HG03196 (cell line): Measurements from ENCODE around the gene DELE1.

Experiments used
- ATAC-seq: cut with Tn5 transposase; IDR thresholded peaks from one replicate; pipeline ENCODE4 v1.9.1; 2021; ENCODE audit not compliant: unreplicated experiment

Gene DELE1

DNA sequence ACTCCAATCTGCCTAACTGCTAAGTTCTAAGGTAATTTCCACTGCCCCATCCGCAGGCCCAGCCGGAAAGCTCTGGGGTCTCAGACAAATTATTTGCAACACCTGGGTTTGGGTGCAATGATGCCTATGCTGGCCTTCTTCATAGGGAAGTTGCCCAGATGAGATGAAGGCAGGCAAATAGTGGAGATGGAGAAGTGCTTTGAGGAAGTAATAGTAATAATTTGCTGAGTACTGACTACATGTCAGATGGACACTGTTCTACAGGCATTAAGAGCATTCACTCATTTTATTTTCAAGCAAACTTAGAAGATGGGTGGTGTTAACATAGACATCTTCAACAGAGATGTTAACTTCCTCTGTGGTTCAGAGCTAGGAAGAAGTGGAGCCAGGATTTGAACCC is 30.5 kb downstream of the DELE1 start:
- ATAC-seq = no peak

DNA sequence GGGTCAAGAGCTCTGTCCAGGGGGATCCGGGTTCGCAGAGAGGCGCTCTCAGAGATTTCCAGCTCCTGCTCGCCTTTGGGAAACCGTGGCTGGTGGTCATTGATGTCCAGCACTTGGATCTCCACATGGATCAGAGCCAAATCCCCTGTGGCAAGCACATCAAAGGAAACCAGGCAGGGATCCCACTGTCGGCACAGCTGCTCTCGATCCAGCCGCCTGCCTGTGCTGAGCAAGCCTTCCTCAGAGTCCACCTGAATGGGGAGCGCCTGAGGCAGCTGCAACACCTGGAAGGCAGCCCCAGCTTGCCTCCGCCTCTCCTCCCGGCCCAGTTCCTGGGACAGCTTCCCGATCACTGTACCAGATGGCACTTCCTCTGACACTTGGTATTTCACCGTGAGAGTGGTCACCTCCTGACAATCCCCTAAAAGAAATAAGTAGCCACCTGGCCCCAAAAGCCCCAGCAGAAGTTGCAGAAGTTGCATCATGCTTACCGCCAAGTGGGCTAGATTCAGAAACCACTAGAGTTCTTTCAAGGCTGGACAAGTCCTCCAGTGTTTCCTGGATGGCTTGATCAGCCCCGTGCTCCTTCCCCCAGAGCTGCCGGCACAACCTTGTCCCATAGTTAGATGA is 33.8 kb downstream of the DELE1 start:
- ATAC-seq = no peak

DNA sequence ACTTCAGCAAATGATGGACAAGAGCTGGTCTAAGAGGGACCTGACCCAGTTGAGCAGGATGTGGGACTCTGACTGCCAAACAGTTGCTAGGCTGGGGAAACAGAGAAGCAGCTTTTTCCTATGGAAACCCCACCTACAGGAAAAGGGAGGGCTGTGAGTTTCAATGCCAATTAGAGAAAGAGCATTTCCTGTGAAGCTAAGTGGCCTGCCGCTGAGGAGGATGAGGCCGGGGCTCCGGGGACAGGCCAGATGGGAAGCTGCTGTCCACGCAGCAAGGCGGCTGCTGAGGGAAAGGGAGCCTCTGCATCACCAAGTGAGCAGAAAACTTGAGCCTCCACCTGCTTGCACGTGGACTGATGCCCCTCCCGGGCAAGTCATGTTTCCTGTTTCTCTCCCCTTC is 34.4 kb downstream of the DELE1 start, which contains the start of gene PCDH12:
TSS of gene PCDH12 (minus strand) at position 90 of the 400 bp plus-strand sequence. CDS start 351 bp downstream, outside the sequence.
- no peak for ATAC-seq

DNA sequence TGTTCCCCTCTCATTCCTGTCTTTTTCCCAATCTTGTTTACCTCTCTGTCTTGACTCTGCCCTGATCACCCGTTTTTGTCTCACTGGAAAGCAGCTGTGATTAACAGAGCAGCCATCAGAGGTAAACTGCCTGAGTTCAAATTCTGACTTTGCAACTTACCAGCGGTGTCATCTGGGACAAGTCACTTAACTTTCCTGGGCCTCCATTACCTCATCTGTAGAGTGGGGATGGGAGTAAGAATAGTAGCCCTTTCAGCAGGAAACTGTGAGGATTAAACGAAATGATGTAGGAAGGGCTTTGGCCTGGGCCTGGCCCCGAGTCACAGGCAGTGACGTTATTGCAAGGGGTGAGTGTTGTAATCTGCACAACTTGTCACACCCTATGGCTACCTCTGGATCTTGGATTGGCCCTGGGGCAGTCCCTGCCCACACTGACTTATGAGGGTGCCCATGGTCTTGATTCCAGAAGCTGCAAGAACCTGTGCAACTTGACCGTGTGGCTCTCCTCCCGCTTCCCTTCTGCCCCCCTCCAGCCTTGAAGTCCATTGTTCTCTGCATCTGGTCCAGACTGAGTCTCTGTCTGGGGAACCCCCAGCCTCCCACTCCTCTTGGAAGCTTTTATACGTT is 35.0 kb downstream of the DELE1 start:
- no peak for ATAC-seq

DNA sequence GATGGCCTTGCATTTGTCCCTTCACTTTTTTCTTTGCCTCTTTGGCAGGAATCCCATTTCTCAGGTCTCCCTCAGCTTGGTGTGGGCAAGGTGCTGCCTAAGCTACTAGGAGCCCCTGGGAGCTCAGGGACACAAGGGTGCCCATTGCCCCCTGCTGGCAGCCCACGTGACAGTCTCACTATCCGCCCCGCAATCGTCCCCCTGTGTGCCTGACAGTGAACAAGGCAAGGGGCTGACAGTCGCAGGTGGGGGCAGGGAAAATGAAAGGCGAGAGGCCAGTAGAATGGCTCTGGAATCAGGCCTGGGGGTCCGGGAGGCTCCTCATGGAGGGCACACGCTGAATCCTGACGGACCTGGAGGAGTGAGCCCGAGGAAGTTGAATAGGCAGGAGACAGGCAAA is 36.3 kb downstream of the DELE1 start:
- ATAC-seq = no peak

DNA sequence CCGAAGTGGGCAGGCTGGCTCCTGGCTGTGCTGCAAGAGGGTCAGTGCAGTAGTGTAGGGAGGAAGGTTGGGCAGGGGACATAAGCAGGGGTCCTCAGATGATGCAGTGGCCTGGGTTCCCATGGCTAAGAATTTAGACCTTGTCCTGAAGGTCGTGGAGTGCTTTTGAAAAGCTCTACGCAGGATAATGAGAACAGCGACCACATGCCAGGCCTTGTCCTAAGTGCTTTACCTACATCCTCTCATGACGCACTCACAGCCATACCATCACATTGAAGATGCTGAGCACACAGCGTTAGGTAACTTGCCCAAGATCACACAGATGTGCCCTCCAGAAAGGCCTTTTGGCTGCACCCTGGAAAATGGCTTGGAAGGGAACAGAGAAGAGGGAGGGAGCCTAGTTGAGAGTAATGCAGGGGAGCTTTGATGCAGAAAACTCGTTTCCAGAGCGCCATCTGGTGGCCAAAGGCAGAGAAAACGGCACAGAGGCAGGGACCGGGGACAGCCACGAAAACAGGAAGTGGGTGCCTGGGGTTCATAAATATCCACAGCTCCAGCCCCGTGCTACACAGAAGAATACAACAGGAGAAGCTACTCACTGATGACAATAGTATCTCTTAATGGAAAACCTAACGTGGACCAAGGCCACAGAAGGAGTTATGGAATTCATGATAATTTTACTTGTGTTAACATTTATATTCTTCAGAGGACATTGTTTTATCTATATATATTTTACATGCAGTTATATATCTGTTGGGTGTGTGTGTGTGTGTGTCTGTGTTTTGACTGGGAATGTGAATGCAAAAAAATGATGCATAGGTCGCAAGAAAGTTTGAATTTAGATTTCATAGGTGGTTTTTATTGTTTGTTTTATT is 37.0 kb downstream of the DELE1 start:
- ATAC-seq = peak; percentile 79

DNA sequence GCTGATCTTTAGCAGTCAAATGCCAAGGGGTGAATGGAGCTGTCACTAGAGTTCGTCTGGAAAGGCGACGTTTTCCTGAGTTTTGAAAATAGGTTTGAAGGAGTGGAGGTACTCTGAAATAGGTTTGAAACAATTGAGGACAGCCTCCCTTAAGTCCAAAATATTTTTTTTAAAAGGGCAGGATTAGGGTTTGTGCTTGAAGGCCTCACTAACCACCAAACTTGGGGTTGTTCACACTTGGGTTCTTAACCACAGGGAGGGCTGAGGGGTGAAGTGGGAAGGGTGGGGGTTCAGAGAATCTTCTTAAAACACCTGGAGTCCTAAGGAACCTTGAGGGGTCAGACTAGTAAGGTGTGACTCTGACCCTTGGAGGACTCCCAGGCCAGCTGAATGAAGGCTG is 37.8 kb downstream of the DELE1 start:
- ATAC-seq = no peak

DNA sequence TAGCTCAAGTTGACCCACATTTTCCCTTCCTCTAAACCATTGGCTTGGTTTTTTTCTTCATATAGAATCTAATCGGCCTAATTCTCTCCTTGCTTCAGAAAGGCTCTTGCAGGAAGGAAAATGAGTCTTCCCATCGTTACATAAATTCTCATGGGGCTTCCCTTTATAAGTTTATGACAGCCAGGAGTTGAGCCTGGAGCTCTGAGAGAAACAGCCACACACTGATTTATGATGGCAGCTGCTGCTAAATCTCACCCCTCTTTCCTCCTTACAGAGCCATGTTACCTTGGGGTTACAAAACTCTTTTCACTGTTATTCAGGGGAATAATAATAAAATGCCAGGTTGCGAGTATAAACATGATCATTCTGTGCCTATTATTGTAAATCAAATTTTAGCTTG is 40.0 kb downstream of the DELE1 start:
- no peak for ATAC-seq

DNA sequence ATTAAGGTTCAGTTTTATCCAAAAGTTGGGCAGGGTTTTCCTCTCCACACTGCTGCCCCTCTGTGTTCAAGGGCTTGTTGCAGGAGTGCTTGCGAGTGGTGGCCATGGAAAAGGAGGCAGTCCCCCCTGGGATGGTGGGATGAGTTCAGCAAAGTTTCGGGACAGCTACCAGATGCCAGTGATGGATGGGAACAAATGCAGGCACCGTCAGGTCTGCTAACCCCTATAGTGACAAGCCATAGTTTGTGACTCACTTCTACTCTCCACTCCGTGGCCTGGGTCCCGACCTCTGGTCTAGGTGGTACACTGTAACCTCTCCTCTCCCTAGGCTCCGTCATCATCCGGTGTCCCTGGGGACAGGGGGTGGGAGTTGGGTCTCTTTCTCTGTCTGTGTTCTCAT is 41.4 kb downstream of the DELE1 start:
- no peak for ATAC-seq

DNA sequence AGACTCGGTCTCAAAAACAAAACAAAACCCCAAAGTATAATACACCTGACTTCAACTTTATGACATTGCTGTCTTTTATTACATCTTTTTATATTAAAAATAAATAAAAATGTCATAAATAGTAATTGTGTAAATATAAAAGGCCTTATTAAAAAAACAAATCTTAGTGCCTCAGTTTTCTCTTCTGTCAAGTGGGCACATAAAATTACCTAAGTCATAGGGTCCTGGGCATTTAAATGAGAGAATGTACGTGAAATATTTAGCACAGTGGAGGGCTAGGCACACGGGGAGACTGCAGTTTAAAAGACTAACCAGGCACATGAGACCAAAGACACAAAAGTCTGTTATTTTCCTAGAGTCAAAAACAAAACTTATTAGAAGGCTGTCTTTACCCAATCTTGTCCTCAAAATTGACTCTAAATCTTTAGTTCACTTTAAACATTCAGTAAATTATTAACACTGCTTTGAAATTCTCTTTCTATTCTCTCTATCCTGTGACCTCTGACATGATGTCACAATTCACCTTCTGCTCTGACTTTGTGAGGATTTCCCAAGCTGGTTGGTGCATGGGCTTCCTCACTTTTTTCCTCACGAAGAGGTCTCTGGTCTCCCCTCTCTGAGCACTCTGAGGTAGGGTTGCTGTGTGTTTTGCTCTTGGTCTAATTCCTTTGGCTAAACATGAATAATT is 42.7 kb downstream of the DELE1 start:
- ATAC-seq = no peak

DNA sequence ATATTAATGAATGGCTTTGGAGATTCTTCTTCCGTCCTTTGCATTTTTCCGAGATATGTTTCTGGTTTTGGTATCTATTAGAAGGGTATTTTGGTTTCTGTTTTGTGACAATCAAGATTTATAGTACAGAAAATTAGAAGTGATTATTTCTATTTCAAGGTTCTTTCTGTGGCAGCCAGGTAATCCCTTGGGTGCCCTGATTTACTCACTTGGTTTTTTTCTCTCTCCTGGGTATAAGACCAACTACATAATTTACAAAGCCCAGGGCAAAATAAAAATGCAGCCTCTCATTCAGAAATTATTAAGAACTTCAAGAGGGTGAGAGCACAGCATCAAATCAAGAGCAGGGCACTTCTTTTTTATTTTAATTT is 43.3 kb downstream of the DELE1 start:
- ATAC-seq = no peak

DNA sequence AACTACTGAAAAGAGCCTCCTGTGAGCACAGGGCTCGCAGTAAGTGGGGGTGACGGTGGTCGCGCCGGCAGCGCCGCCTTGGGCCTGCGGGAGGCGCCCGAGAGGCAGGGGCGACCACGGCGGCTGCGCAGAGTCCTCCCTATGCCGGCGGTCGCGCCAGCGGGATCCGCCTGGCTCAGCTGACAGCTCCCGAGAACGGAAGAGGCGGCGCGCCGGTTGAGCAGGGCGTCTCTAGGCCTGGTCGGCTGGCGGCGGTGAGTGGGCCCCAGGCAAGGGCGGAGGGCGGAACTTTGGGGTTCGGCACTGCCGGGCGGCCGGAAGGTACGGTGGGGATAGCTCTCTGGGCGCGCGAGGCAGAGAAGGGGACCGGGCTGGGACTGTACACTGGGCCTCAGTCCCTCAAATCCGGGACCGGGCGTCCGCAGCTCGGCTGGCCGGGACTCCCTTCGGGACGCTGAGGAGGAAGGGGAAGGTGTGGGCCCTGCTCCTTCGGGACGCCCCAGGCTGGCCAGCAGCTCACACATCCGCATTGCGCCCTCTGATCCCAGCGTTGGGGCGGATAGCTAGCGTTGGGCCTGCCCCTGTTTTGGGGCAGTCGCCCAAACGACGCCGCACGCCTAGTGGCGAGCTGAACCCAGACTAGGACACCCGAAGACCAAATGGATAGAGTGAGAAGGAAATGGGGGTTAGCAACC is 45.4 kb downstream of the DELE1 start, which contains the start of gene RNF14:
TSS of gene RNF14 (plus strand) at position 192 of the 695 bp plus-strand sequence. CDS start 4,484 bp downstream, outside the sequence.
- ATAC-seq = peak; percentile 90

DNA sequence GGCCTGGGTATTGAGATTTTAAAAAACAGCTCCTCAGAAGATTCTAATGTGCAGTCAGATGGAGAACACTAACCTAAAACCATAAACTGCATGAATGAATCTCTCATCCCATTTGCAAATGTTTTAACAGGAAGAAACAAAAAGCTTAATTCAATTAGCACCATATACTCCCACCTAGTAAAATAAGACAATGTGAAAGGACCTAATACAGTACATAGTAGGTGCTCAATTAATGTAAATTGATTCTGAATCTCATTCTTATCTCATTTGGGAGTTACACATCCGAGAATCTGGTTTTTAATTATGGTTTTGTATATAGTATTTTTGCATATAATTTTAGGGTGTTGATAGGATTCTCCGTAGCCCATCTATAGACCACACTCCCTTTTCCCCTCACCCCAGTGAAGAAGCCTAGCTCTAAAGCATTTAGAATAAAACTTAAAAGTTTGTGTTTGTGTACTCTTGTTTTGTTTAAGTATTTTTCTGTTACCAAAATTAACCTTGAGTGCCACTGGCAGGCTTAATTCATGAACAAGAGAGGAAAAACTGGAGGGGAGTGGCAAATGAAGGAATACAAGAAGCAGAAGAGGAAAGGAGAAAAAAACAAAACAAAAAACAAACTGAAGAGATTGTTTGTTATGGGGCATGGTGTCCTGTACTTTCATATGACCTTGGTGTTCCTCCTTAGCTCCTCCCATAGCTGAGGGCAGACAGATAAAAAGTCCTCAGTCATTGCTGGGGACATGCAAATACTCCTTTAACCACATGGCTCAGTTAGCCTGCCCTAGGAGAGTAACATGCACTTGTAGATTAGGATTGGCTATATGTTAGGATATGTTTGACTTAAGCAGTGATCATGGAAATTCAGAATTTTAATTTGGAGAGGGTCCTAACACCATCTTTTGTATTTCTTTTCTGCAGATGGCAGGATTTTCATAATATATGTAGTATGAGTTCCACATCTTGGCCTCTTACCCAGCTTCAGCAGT is 46.4 kb downstream of the DELE1 start:
- peak; percentile 54 for ATAC-seq

DNA sequence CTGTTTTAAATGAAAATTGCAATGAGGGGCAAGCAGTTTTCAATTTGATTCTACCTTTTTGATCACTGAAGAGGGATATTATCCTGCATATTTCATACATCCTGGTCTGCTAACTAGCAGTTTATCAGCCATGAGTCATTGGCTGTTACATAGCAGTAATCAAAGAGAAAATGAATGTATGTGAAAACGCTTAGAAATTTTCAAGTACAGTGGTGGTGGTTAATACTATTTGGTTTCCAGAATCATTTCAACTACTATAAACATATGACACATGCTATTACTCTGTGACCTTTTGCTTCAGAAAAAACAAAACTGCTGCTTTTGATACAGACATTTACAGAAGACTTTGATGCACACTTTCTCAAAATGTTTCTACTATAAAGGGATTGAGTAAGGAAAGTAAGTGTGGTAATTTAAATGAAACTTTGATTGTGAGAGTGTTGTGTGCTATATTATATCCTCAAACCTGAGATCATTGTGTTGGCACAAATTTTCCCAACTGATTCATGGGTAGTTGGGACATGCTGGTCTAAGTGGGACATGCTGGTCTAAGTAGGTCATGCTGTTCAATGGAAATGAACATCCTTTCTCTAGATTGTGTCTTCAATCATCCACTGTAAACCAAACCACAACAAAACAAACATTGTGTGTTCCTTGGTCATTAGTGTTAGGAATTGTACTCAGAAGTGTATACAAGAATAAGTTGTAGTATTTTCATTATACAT is 50.4 kb downstream of the DELE1 start:
- ATAC-seq = no peak

DNA sequence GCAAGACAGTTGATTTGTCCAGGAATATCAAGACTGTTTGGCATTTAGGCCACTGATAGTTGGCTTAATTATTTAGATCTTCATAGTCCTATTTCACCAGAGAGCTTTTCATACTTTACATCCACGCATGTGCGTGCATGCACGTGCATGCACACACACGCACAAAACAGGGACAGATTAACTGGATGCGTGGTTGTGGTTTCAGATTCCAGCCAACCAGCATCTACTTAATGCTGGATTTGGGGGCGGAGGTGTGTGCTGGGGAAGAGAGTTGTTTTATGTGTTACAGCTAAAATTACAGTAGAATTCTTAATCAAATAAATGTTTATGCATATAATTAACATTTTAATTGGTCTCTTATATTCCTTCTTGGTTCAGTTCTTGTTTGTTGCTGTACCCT is 52.5 kb downstream of the DELE1 start:
- no peak for ATAC-seq

DNA sequence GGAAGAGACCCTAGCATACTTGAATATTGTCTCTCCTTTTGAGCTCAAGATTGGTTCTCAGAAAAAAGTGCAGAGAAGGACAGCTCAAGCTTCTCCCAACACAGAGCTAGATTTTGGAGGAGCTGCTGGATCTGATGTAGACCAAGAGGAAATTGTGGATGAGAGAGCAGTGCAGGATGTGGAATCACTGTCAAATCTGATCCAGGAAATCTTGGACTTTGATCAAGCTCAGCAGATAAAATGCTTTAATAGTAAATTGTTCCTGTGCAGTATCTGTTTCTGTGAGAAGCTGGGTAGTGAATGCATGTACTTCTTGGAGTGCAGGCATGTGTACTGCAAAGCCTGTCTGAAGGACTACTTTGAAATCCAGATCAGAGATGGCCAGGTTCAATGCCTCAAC is 54.7 kb downstream of the DELE1 start:
- no peak for ATAC-seq

DNA sequence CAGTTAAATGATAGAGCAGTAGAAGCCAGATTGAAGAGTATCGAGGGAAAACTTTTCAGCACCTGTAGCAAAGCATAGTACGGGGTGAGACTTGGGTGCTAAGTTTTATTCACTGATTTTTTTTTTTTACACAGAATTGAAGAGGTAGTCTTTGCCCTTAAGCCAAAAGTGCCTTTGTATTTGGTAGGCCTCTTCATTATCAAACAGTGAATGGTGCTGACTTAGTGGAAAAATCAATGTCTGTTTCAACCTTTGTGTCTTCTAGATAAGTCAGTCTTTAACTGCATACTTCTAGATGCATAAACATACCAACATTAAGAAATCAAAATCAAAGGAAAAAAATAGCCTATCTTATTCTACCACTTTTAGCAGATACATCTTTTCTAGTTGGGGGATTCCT is 59.0 kb downstream of the DELE1 start:
- ATAC-seq = no peak

DNA sequence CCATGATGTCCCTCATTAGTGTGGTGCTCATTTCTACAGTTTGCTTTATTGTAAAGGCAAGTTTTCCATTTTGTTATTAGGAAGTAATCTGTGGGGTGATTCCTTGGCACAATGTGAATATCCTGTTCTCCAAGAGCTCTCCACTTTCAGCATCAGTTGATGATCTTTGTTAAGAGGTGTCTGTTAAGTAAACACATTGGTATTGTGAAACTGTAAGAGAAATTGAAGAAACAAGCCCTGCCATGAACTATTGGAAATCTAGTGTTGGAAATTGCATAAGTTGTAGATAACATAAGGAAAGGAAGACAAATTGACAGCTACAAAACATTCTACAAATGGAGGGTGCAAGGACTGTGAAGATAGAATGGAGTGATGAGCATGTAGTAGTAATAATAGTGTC is 62.4 kb downstream of the DELE1 start:
- no peak for ATAC-seq

DNA sequence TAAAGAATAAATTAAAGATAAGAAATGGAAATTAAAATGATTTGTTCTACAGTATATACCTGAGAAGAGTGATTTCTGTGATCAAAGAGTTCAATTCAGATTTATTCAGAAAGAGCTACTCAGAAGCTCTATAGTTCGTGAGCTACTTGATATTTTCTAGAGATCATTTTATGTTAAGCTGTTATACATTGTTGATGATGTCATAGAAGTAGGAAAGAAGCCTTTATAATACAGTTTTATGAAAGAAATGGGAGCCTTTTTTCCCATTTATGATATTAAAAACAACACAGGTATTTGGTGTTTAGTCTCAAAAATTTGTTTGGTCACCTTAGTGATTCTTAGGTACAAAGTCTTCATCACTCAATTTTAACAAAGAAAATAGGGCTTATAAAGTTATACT is 66.0 kb downstream of the DELE1 start:
- no peak for ATAC-seq
